OCI-LY3 (cell line): ENCODE results near the gene ENGASE.

Experiments
- CTCF ChIP-seq: fragments of 200-600, 300-600 bp; sonication (generic); IDR thresholded peaks from 2 replicates; pipeline ENCODE4 v1.5.1; 2014; ENCODE audit warnings: antibody characterized with exemption, low read length, low read depth
- EZH2phosphoT487 ChIP-seq: fragments of 200-600 bp; shearing (Covaris generic); IDR thresholded peaks from 2 replicates; pipeline ENCODE4 v1.6.1; 2018; ENCODE audit warnings: antibody characterized with exemption, mixed run types, low read depth

- no peak for TF ChIP-seq CTCF
- TF ChIP-seq EZH2phosphoT487 = no peak
Observed at GRCh38 chr17:79064026-79064425, 10.6 kb upstream of the ENGASE start.
